SU-DHL-6 (cell line): ENCODE results near the gene BEND6.

ENCODE experiments used
- H2AFZ ChIP-seq: fragments of 200-600 bp; sonication (generic); 2 replicates; pipeline ENCODE4 v1.6.1; 2014; ENCODE audit warnings: low read depth, mild to moderate bottlenecking, moderate library complexity, mixed read lengths, antibody characterized with exemption, low read length; ENCODE audit not compliant: severe bottlenecking
- H3F3A ChIP-seq: fragments of 200-600 bp; shearing (Covaris generic); 2 replicates; pipeline ENCODE4 v1.6.0; 2016; ENCODE audit warnings: antibody characterized with exemption, mild to moderate bottlenecking; ENCODE audit not compliant: insufficient read depth
- H3K27ac ChIP-seq: fragments of 200-600 bp; sonication (generic); 2 replicates; pipeline ENCODE4 v1.5.1; 2016; ENCODE audit warnings: low read depth, mild to moderate bottlenecking, low read length, moderate library complexity, mixed read lengths
- H3K27me3 ChIP-seq: fragments of 200-600 bp; sonication (generic), shearing (Covaris generic); 2 replicates; pipeline ENCODE4 v1.6.0; 2014; ENCODE audit warnings: mild to moderate bottlenecking, low read length
- H3K36me3 ChIP-seq: fragments of 200-600 bp; sonication (generic); 2 replicates; pipeline ENCODE4 v1.6.1; 2014; ENCODE audit warnings: mild to moderate bottlenecking, low read length, mixed read lengths
- H3K4me2 ChIP-seq: fragments of 300-600, 200-600 bp; shearing (Covaris generic), sonication (generic); 2 replicates; pipeline ENCODE4 v1.6.0; 2014; ENCODE audit warnings: low read length, low read depth, mild to moderate bottlenecking; ENCODE audit not compliant: poor library complexity, severe bottlenecking
- H3K4me3 ChIP-seq: fragments of 200-600 bp; sonication (generic); 2 replicates; pipeline ENCODE4 v1.5.1; 2014; ENCODE audit warnings: antibody characterized with exemption, low read length, mild to moderate bottlenecking, mixed read lengths; ENCODE audit not compliant: insufficient read depth, poor library complexity, severe bottlenecking
- H3K79me2 ChIP-seq: fragments of 200-600 bp; sonication (generic); 2 replicates; pipeline ENCODE4 v1.6.1; 2014; ENCODE audit warnings: mild to moderate bottlenecking, low read length, moderate library complexity; ENCODE audit not compliant: insufficient read depth
- H3K9ac ChIP-seq: fragments of 200-600 bp; sonication (generic); 2 replicates; pipeline ENCODE4 v1.7.0; 2014; ENCODE audit warnings: mild to moderate bottlenecking, low read length
- H3K9me2 ChIP-seq: fragments of 200-600 bp; sonication (generic); replicated peaks from 2 replicates; pipeline ENCODE4 v1.6.1; 2014; ENCODE audit warnings: low read length; ENCODE audit not compliant: insufficient read depth
- H3K9me3 ChIP-seq: fragments of 200-600 bp; sonication (generic); 2 replicates; pipeline ENCODE4 v1.6.1; 2014; ENCODE audit warnings: low read length, mixed read lengths; ENCODE audit not compliant: insufficient read depth
- H4K20me1 ChIP-seq: fragments of 200-600 bp; sonication (generic); 2 replicates; pipeline ENCODE4 v1.6.1; 2014; ENCODE audit warnings: low read depth, mild to moderate bottlenecking, antibody characterized with exemption, low read length, moderate library complexity, mixed read lengths
- EZH2phosphoT487 ChIP-seq: fragments of 200-600 bp; sonication (generic), shearing (Covaris generic); conservative IDR thresholded peaks from 2 replicates; pipeline ENCODE4 v1.6.1; 2018; ENCODE audit warnings: mild to moderate bottlenecking, antibody characterized with exemption, low read length, moderate library complexity, mixed read lengths
- TF ChIP-seq, protein P1 (sequence below): fragments of 200-600 bp; sonication (generic); IDR thresholded peaks from one replicate; pipeline ENCODE4 v1.5.1; 2017; ENCODE audit warnings: antibody characterized with exemption, mild to moderate bottlenecking, low read length, moderate library complexity; ENCODE audit not compliant: insufficient read depth, poor library complexity, severe bottlenecking

Gene BEND6

DNA sequence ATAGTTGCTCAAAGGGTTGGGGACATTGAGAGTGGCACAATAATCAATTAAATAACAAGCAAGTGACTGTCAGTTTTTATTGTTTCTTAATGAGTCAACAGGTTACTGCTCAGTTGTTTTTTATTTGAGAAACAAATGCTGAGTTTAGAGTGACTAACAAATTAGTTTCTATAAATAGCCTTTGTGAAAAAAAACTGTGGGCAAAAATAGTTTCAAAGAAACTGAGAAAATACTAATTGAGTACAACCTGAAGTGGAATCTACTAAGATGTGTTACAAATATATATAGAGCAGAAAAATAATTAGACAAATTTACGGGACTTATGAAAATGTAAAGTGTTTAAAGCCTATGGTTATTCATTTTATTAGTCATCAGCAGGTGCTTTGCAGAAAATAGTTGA, 22.3 kb downstream of the BEND6 start:
- Histone ChIP-seq H3F3A (no peaks in the 10 kb centered on the region), H3K27me3 (no peaks in the 10 kb centered on the region), H3K4me2 (no peak overlapping the region), H3K9ac (no peak overlapping the region), H3K9me2 (no peaks in the 10 kb centered on the region), H3K4me3 (no peak overlapping the region), H2AFZ (no peak overlapping the region), H3K79me2 (no peaks in the 10 kb centered on the region), H3K36me3 (peaks cover 8% of the 10 kb centered on the region; the same call in 1 of the 2 replicates), H3K27ac (no peak overlapping the region), H3K9me3 (peaks cover 15% of the 10 kb centered on the region; the same call in 1 of the 2 replicates), H4K20me1 (no peaks in the 10 kb centered on the region)
- TF ChIP-seq, protein P1, sequence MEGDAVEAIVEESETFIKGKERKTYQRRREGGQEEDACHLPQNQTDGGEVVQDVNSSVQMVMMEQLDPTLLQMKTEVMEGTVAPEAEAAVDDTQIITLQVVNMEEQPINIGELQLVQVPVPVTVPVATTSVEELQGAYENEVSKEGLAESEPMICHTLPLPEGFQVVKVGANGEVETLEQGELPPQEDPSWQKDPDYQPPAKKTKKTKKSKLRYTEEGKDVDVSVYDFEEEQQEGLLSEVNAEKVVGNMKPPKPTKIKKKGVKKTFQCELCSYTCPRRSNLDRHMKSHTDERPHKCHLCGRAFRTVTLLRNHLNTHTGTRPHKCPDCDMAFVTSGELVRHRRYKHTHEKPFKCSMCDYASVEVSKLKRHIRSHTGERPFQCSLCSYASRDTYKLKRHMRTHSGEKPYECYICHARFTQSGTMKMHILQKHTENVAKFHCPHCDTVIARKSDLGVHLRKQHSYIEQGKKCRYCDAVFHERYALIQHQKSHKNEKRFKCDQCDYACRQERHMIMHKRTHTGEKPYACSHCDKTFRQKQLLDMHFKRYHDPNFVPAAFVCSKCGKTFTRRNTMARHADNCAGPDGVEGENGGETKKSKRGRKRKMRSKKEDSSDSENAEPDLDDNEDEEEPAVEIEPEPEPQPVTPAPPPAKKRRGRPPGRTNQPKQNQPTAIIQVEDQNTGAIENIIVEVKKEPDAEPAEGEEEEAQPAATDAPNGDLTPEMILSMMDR, result no peak
- no peak for TF ChIP-seq EZH2phosphoT487

DNA sequence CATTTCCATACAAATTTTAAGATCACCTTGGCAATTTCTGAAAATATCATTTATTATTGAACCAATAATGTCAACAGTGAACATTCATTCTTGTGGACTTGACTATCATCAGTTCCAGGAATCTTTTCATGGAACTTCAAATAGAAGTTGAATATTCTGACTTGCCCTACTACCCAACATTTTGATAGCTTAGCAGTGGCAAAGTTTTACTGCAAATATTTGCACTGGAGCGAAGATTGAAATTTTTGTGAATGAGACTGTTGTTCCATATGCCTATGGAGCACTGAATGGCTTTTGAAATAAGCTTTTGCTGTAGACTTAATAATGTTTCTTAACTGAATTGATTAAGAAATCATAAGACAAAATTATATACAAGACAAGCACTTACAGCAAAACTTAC, 23.6 kb downstream of the BEND6 start:
- Histone ChIP-seq H4K20me1 (no peaks in the 10 kb centered on the region), H3F3A (no peaks in the 10 kb centered on the region), H3K36me3 (peaks cover 8% of the 10 kb centered on the region; the same call in 1 of the 2 replicates), H3K27ac (no peak overlapping the region), H3K9me2 (no peaks in the 10 kb centered on the region), H3K9me3 (peaks cover 15% of the 10 kb centered on the region; the same call in 1 of the 2 replicates), H3K4me3 (no peak overlapping the region), H3K9ac (no peak overlapping the region), H3K79me2 (no peaks in the 10 kb centered on the region), H2AFZ (no peak overlapping the region), H3K27me3 (no peaks in the 10 kb centered on the region), H3K4me2 (no peak overlapping the region)
- TF ChIP-seq, protein P1, result no peak
- TF ChIP-seq EZH2phosphoT487, result no peak

DNA sequence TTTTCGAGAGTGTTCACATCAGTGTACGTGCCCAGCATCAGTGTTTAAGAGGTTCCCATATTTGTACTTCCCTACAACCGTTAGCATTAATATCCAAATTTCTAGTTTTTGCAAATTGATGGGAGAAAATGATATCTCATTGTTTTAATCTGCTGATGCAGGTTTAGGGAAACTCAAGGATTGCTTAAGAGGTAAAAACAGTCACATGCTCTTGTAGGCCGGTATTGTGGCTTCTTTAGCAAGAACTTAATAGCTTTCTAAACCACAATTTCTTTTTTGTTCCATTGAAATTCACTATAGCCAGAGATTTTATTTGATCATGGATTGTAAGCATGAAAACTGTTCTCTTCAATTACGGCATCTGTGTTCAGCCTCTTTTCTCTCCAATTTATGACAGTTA, 29.5 kb downstream of the BEND6 start:
- no peaks in the 10 kb centered on the region for H4K20me1 ChIP-seq
- no peak overlapping the region for H3K4me2 ChIP-seq
- H2AFZ ChIP-seq, result no peak overlapping the region
- H3K9ac ChIP-seq, result no peak overlapping the region
- H3K9me3 ChIP-seq, result no peaks in the 10 kb centered on the region
- no peaks in the 10 kb centered on the region for H3K36me3 ChIP-seq
- TF ChIP-seq EZH2phosphoT487, result no peak
- TF ChIP-seq, protein P1, result no peak
- no peak overlapping the region for H3K27ac ChIP-seq
- H3K4me3 ChIP-seq, result no peak overlapping the region
- no peaks in the 10 kb centered on the region for H3K27me3 ChIP-seq
- no peaks in the 10 kb centered on the region for H3K9me2 ChIP-seq
- no peaks in the 10 kb centered on the region for H3F3A ChIP-seq
- no peaks in the 10 kb centered on the region for H3K79me2 ChIP-seq

DNA sequence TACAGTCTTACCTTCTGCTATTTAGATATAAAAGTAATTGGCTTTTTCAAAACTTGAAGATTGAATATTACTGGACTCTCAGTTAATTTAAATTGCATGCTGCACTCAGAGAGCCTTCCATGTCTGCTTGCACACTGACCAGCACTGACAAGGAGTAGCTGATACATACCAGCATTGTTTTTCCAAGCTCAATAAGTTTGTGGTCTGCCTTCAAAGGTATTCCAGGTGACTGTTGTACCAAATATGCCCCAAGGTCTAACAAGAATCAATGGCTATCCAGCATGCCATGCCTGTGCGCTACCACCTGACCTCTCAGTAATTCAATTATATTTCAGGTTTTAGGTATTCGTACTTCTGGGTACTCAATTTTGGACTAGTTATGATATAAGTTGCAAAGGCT, 30.0 kb downstream of the BEND6 start:
- no peaks in the 10 kb centered on the region for H3F3A ChIP-seq
- H3K79me2 ChIP-seq, result no peaks in the 10 kb centered on the region
- no peak overlapping the region for H3K4me3 ChIP-seq
- no peak overlapping the region for H2AFZ ChIP-seq
- H3K9ac ChIP-seq, result no peak overlapping the region
- TF ChIP-seq EZH2phosphoT487, result no peak
- TF ChIP-seq, protein P1, result no peak
- no peak overlapping the region for H3K27ac ChIP-seq
- no peak overlapping the region for H3K4me2 ChIP-seq
- no peaks in the 10 kb centered on the region for H3K27me3 ChIP-seq
- H3K9me3 ChIP-seq, result no peaks in the 10 kb centered on the region
- H3K36me3 ChIP-seq, result no peaks in the 10 kb centered on the region
- H3K9me2 ChIP-seq, result no peaks in the 10 kb centered on the region
- no peaks in the 10 kb centered on the region for H4K20me1 ChIP-seq
